COR-L47 (cell line): Measurements from ENCODE around the gene TRIM72.
"Not testable (repeated sequence)": the region's sequence is repeated elsewhere in the genome, so short reads cannot be mapped to it uniquely, and the experiment has no call there.

Experiments
- DNase-seq: peaks from one replicate; lab custom pipeline; 2025; lab: John Stamatoyannopoulos, UW

The TRIM72 gene

GRCh38 chr16:31258366-31258765 is 44.4 kb downstream of the TRIM72 start:
- no peak for DNase-seq

DNA sequence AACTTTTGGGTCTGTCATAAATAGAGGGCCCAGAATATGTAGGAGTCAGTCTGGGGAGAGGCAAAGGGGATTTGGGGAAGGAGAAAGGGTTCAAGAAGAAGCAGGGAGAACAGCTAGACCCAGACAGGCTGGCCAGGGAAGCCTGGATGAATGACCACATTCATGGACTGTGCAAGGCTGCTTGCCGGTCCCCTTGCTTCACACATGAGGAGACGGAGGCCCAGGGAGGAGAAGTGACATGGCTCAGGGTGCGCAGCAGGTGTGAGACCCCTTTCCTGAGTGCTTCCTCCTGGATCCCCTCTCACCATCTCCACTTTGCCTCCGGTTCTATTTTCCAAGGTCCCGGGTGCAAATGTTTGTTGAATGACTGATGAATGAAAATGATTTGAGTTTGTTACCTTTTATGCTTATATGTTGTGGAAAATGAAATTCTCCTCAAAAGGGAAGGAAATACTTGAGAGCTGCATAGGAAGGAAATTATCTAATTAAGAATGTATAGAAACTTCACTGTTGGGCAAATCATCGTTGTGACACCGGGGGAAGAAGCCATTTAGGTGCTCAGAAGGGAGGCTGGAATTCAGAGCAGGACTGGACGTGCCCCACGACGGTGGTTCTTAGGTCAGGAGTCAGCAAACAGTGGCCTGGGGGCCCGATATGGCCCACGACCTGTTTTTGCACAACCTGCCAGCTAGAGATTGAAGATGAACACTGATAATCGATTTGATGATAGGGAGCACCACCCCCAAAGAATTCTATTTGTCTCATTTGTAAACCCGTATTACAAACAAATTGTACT is 46.4 kb downstream of the TRIM72 start:
- DNase-seq: no peak

DNA sequence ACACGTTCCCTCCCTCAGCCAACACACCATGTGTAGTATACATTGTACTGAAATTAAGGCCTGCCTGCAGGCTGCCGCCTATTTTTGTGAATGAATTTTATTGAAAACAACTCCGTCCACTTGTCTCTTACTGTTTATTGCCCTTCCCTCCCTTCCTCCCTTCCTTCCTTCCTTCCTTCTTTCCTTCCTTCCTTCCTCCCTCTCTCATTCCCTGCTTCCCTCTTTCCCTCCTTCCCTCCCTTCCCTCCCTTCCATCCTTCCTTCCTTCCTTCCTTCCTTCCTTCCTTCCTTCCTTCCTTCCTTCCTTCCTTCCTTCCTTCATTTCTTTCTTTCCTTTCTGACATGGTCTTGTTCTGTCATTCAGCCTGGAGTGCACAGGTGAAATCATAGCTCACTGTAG is 48.2 kb downstream of the TRIM72 start:
- no peak for DNase-seq

DNA sequence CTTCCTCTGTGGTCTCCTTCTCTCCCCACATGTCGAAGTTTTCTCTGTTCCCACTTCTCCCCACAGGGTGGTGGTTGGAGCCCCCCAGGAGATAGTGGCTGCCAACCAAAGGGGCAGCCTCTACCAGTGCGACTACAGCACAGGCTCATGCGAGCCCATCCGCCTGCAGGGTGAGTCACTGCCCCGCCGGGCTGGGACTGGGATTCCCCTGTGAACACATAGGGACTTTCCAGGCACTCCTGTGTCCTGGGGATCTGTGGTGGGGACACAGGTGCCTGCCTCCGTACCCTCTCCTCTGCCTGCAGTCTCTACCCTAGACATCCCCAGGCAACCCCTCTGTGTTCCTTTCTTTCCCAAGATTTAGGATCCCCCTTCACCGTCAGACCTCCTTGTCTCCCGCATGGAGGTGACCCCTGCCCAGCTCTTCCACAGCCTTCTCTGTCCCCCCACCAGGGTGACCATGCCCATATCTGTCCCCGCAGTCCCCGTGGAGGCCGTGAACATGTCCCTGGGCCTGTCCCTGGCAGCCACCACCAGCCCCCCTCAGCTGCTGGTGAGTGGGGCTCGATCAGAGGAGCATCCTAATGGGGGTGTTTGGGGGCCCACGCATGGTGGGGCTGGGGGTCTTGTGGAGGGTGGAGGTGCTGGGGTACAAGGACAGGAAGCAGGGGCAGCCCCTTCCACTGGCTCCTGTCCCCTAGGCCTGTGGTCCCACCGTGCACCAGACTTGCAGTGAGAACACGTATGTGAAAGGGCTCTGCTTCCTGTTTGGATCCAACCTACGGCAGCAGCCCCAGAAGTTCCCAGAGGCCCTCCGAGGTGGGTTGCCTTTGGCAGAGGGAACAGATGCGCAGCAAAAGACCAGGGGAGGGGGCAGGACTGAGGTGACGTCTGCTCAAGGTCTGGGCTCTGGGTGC is 51.7 kb downstream of the TRIM72 start:
- DNase-seq: no peak

DNA sequence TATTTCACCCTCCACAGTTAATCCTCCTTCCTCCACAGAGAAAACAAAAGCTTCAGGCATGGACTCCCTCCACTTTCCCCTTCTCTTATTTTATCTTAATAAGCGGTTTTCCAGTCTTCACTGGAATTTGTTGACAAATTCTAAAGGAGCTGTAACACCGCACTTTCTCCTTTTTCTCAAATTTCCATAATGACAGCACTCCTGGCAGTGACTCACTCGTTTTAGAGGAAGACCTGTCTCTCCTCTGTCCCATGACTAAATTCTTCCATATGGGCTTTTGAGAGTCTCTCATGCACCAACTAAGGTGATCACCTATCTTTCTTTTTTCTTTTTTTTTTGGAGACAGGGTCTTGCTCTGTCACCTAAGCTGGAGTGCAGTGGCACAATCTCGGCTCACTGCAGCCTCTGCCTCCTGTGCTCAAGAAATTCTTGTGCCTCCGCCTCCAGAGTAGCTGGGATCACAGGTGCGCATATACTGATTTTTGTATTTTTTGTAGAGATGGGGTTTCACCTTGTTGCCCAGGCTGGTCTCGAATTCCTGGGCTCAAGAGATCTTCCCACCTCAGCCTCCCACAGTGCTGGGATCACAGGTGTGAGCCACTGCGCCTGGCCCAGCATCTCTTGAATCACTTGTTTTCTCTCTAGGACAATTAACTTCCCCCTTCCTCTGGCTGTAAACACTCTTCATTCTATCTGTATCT is 53.6 kb downstream of the TRIM72 start:
- DNase-seq: no peak

GRCh38 chr16:31268033-31268365 is 54.1 kb downstream of the TRIM72 start:
- DNase-seq: no peak

DNA sequence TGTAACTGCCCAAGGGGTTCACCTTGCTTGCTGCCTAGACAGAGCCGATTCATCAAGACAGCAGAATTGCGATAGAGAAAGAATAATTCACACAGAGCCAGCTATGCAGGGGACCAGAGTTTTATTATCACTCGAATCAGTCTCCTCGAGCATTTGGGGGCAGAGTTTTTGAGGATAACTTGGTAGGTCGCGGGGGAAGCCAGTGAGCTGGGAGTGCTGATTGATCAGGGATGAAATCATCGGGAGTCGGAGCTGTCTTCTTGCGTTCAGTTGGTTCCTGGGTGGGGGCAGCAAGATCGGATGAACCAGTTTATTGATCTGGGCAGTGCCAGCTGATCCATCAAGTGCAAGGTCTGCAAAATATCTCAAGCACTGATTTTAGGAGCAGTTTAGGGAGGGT is 55.0 kb downstream of the TRIM72 start:
- no peak for DNase-seq

DNA sequence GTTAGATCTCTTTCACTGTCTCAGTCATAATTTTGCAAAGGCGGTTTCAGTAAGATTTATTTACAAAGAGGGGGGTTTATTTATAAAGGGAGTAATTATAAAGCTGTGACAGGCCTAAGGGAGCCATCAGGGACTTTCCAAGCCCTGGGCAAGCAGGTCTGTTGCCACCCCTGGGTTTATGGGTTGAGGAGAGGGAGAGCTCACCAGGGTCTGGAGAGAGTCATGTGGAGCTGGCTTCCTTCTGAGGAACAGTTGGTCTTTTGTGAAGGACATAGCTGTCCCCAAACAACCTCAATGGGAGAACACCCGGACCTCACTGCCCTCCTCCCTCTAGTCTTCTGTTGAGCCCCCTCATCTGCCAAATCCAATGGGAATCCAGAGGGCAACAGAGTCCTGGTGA is 55.6 kb downstream of the TRIM72 start:
- no peak for DNase-seq

GRCh38 chr16:31269973-31270372 is 56.1 kb downstream of the TRIM72 start:
- not testable (repeated sequence) for DNase-seq

GRCh38 chr16:31270795-31271194 is 56.9 kb downstream of the TRIM72 start:
- DNase-seq: no peak

DNA sequence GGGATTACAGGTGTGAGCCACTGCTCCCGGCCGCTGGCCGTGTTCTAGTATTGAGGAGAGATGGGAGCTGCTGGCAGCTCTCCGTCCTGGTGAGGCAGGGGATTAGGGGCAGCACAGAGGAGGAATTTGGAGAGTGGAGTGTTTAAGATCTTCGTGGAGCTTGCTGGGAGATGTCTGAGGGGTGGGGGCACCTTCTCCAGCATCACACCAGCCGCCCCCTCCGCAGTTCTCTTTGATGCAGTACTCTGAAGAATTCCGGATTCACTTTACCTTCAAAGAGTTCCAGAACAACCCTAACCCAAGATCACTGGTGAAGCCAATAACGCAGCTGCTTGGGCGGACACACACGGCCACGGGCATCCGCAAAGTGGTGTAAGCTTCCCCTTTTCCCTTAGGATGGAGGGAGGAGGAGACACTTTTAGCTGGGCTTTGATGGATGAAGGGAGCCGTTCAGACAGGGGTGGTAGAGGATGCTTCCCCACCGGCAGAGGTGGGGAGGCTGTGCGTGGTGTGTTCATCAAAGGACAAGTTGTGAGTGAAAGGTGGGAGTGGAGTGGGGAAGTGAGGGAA is 57.8 kb downstream of the TRIM72 start:
- DNase-seq: no peak

GRCh38 chr16:31273187-31273586 is 59.3 kb downstream of the TRIM72 start:
- no peak for DNase-seq

- DNase-seq: no peak
These were observed 59.8 kb downstream of the TRIM72 start for GRCh38 chr16:31273676-31274075.

DNA sequence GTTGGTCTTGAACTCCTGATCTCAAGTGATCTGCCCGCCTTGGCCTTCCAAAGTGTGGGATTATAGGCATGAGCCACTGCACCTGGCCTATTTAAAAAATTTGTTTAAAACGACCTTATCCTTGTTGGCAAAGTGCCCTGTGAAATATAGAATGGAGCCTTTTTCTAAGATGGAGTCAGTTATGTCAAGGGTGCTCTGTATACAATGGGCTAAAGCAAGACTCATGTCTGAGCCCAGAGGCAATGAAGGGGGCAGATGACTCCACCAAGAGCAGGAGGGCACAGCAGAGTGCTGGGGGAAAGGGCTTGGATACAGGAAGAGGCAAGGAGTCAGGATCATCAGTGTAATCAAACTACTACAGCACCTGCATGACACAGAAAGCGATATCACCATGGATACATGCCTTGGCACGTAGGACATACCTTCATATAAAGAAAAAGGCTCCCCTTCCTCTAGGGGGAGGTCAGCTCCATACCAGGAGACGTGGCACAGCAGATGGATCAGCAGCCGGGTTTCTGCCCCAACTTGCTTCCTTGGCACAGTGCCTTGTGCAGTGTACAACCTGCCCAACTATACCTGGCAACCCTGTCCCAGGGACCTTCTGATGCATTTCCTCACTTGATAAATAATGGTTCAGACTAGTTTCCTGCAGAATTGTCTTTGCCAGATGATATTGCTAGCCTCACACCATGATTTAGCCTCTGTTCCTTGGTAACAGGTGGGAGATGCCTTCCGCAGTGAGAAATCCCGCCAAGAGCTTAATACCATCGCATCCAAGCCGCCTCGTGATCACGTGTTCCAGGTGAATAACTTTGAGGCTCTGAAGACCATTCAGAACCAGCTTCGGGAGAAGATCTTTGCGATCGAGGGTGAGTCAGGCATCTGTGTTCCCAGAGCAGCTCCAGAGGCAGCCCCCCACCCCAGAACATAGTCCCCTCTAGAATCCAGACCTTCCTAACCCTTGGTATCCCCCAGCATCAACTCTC is 61.2 kb downstream of the TRIM72 start:
- no peak for DNase-seq

GRCh38 chr16:31276600-31276999 is 62.7 kb downstream of the TRIM72 start:
- DNase-seq: no peak

DNA sequence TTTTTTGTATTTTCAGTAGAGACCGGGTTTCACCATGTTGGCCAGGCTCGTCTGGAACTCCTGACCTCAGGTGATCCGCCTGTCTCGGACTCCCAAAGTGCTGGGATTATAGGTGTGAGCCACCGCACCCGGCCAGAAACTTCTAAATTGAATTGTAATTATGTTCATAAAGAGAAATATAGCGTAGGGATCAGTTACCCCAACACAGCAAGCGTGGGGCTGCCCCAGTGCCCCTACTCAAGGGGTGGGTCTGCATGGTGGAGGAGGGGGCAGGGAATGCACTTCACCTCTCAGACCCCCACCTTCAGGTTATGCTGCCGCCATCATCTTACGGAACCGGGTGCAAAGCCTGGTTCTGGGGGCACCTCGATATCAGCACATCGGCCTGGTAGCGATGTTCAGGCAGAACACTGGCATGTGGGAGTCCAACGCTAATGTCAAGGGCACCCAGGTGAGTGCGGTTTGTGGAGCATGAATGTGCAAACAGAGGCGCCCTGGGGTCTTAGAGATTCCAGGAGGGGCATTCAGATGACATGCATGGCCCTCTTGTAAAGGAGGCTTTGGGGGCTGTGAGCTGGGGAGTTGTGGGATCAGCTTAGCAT is 63.8 kb downstream of the TRIM72 start:
- DNase-seq: no peak

GRCh38 chr16:31278853-31279252 is 64.9 kb downstream of the TRIM72 start:
- DNase-seq: not testable (repeated sequence)
